ENCODE measurements around the gene NOTUM.

GRCh38 chr17:81903896-81904599, 56.9 kb downstream of the NOTUM start:
- no peak for TF ChIP-seq POLR2A (IDR thresholded peaks at IDR 0.05; ENCODE audit: low read depth, low read length)
- TF ChIP-seq CTCF (IDR thresholded peaks at IDR 0.05; ENCODE audit: extremely low read depth in 1 of 2, insufficient read depth in 1 of 2, low read depth in 1 of 2, low read length in 2 of 2): no peak
- TF ChIP-seq EZH2 (IDR thresholded peaks at IDR 0.05; ENCODE audit: borderline replicate concordance, low read depth, low read length, severe bottlenecking): no peak
- TF ChIP-seq POLR2AphosphoS5 (IDR thresholded peaks at IDR 0.05; ENCODE audit: insufficient read depth, low read depth, low read length): no peak
- no peak for TF ChIP-seq MYC (IDR thresholded peaks at IDR 0.05; ENCODE audit: low read depth, low read length)
- no peak for TF ChIP-seq GATA2 (IDR thresholded peaks at IDR 0.05; ENCODE audit: insufficient read depth, insufficient read length, low read depth, low read length)
- no peak for TF ChIP-seq MAX (IDR thresholded peaks at IDR 0.05; ENCODE audit: insufficient read depth, insufficient read length)
- TF ChIP-seq JUN (IDR thresholded peaks at IDR 0.05; ENCODE audit: borderline replicate concordance, insufficient read depth, insufficient read length, low read depth): no peak

All from endothelial cell of umbilical vein (primary cell).